Activated naive CD8-positive, alpha-beta T cell treated with anti-CD3 and anti-CD28 coated beads, Interleukin-2, amount 50 U/mL, for 24 hours (primary cell): ENCODE measurements around the gene FANCC.

ENCODE experiments used
- ATAC-seq: fragments of 150-1000 bp; cut with Tn5 transposase; one replicate; pipeline ENCODE4 v1.10.0; 2021
- DNase-seq: peaks from one replicate; pipeline ENCODE4 v3.0.0; 2021
- H3K27ac Mint-ChIP-seq: one replicate; pipeline ENCODE4 v1.8.0; 2021; ENCODE audit warnings: mild to moderate bottlenecking, mixed read lengths
- H3K27me3 Mint-ChIP-seq: one replicate; pipeline ENCODE4 v1.8.0; 2021; ENCODE audit warnings: mixed read lengths
- H3K36me3 Mint-ChIP-seq: one replicate; pipeline ENCODE4 v1.8.0; 2021; ENCODE audit warnings: low read depth, mixed read lengths
- H3K4me1 Mint-ChIP-seq: one replicate; pipeline ENCODE4 v1.8.0; 2021; ENCODE audit warnings: mixed read lengths
- H3K4me3 Mint-ChIP-seq: one replicate; pipeline ENCODE4 v1.8.0; 2021; ENCODE audit warnings: mild to moderate bottlenecking, moderate library complexity, mixed read lengths
- H3K9me3 Mint-ChIP-seq: one replicate; pipeline ENCODE4 v1.8.0; 2021; ENCODE audit warnings: mixed read lengths

FANCC gene

DNA sequence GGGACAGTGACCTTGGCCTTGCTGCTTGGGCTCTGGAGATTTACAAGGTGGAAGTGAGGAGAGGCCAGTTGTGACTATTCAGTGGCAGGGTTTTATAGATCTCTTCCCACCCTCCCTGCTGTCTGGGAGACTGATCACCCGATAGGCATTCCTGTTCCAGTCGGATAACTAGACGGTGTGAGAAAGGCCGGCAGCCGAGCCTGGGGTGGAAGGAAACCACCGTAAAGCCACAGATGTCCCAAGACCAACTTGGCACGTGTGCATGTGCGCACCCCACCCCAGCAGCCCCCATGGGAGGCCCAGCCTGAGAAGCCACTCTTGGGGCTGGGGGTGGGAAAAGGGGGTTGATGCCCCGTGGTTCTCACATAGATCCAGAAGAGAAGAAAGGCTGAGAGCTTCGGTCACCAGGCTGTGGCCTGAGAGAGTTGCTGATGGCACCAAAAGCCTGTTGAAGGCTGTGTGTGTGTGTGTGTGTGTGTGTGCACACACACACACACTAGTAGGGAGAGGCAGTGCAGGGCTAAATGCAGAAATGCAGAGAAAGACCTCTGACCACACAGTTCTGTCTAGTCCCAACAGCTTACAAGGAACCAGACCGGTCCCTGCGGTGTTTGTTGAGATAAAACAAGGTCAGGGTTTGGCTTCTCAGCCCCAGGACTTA lies 225.8 kb downstream of the FANCC start:
- Mint-ChIP-seq H3K36me3 (peaks cover 2% of the 10 kb centered on the region), H3K4me3 (no peak overlapping the region), H3K27me3 (no peaks in the 10 kb centered on the region), H3K9me3 (no peaks in the 10 kb centered on the region), H3K4me1 (peaks cover 9% of the 10 kb centered on the region), H3K27ac (no peak overlapping the region)
- no peak for DNase-seq
- ATAC-seq = no peak

DNA sequence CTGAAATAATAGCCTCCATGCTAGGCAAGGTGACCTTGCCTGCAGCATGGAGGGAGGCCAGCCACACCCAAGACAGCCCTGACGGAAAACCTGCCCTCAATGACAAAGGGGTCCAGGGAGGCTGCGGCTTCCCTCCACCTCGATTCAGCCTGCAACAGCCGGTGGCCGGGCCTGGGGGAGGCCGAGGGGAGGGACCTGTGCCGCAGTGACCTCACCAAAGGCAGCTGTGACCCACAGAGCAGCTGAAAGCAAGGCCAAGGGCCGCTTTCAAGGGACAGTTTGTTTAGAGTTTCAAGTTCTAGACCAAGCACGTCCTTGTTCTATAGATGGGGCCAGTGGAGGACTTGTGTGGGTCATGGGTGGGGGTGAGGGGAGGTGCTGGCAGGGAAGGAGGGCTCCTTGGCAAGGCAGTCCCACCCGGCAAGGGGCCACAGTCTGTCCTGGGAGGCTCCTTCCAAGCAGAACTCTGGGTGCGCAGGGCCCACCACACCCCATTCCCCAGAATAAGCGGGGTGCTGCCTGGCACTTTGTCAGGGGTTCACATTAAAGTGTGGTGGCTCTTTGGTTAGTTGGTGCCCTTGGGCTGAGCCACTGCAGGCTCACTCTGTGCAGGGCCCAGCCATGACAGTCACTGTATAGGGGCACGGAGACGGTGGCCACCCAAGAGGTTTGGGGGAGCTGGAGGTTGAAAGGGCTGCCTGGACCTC lies 226.5 kb downstream of the FANCC start:
- H3K36me3 Mint-ChIP-seq = peaks cover 4% of the 10 kb centered on the region
- H3K27me3 Mint-ChIP-seq = no peaks in the 10 kb centered on the region
- peaks cover 9% of the 10 kb centered on the region for H3K4me1 Mint-ChIP-seq
- no peaks in the 10 kb centered on the region for H3K9me3 Mint-ChIP-seq
- no peak overlapping the region for H3K27ac Mint-ChIP-seq
- DNase-seq (no peak), ATAC-seq (no peak)
- no peak overlapping the region for H3K4me3 Mint-ChIP-seq

DNA sequence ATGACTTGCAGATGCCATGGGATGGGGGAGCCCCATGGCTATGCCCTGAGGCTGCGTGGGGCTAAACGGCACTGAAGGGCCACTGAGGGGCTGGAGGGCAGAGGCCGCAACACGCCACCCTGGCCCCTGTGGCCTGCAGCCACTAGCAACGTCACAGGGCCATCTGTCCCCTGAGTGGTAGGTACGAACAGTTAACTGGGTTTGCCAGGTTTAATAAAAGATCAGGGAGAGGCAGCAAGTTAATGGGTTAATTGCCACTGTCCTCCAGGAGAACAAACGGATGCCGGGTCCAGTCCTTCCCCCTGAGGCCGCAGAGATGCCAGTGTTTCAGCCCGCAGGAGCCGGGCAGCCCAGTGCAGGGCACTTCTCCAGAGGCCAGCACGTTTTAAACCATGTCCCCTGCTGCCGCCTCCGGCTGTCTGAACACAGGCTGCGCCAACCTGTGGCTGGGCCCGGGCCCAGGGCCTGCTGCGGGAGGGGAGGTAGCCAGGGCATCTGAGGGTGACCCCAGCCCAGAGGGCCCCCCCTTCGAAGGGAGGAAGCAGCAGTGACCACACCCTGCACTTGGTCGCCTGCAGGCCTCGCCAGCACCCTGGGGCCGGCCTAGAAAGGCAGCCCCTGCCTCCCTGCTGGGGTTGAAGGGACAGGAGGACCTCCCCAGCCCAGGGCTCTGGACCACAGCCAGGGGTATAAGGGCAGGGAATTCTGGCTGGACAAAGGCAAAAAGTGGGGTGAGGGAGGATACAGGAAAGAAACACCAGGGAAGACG lies 227.3 kb downstream of the FANCC start:
- Mint-ChIP-seq H3K27me3 (no peaks in the 10 kb centered on the region), H3K4me1 (peaks cover 9% of the 10 kb centered on the region), H3K4me3 (no peak overlapping the region), H3K36me3 (peaks cover 4% of the 10 kb centered on the region), H3K27ac (no peak overlapping the region), H3K9me3 (no peaks in the 10 kb centered on the region)
- DNase-seq (no peak), ATAC-seq (no peak)

DNA sequence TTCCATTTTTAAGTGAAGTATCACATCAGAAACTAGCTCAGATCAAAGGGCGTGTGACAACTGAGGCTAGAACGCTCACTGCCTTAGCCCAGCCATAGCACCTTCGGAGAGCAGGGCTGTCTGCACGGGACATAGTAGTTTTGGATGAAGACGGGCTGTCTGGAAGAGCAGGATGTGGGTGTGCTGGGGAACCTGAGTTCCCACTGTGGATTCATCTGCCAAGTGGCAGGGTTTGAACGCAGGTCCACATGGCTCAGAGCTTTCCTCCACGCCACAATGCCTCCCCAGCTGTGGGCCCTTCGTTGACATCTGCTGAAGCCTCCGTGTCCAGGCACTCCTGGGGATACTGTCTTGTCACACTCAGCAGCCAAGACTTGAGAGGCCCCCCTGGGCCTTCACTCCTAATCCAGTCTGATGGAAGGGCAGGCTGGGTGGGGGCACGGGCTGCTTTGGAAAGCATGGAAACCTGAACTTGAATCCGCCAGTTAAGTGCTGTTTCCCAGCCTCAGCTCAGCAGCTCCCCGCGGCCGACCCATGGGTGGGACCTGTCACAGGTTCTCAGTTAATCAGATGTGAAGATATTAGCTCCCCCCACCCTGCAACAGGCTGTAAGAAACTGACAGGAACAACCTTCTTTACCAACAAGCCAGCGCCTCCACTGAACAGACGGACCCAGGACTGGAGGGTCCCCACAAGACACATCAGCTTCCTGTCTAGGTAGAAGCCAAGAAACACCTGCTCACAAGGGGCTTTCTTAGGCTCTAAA lies 228.1 kb downstream of the FANCC start:
- peaks cover 9% of the 10 kb centered on the region for H3K4me1 Mint-ChIP-seq

DNA sequence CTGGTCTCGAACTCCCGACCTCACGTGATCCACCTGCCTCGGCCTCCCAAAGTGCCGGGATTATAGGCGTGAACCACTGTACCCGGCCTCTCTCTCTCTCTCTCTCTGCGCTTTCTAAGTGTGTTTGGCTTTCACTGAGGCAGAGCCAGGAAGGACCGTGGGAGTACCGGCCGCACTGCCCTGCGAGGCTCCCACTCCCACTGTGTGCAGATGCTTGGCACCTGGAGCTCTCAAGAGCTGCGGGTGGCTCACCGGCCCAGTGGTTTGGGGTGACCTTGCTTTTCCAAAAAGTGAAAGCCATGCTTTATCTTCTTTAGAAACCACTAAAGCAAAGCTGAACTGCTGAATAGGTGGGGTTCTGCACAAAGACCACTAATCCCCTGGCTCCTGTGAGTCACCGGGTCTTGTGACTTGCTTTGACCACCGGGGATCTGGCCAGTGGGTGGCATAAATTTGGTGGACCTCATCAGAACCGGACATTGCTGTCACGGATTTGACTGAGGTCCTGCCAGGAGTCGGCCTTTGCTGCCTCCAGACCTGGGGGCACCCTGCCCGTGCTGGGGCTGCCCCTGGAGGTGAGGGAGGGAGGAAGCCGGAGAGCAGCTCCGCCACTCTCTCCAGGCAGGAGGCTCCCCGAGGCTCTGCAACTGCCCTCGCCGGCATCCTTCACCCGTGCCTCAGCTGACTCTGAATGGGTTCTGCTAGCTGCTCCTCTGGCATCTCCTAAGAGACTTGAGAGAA lies 228.9 kb downstream of the FANCC start:
- H3K4me3 Mint-ChIP-seq = no peak overlapping the region
- H3K27me3 Mint-ChIP-seq = no peaks in the 10 kb centered on the region

More for the DNA sequence above, 228.1 kb downstream of the FANCC start:
- Mint-ChIP-seq H3K27me3 (no peaks in the 10 kb centered on the region), H3K36me3 (peaks cover 4% of the 10 kb centered on the region), H3K9me3 (no peaks in the 10 kb centered on the region), H3K4me3 (no peak overlapping the region), H3K27ac (no peak overlapping the region)
- DNase-seq = no peak
- ATAC-seq = no peak

DNA sequence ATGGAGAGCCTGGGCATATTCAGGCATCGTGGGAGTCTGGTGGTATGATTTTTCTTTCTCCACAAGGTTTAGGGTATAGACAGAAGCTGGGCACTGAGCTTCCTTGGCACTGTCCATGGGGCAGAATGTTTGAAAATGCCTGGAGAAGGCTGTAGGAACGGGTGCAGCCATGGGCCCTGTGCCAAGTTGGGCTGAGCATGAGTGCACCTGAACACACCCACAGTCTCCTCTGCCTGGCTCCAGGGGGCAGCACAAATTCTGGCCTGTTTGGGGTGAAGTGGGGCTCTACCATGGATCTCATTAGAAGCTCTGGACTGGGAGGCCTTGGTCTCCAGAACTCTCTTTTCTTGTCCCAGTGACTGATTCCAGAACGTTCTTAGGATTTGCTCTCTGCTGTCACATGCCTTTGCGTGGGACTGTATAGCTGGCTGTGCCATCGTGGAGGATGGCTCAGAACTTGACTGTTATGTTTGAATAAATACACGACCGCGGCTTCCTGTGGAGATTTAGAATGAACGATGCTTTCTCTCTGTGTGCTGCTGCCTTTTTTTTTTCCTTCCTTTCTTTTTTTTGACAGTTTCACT lies 229.8 kb downstream of the FANCC start:
- Mint-ChIP-seq H3K27ac (no peak overlapping the region), H3K9me3 (no peaks in the 10 kb centered on the region), H3K36me3 (peaks cover 6% of the 10 kb centered on the region), H3K4me3 (no peak overlapping the region), H3K27me3 (no peaks in the 10 kb centered on the region), H3K4me1 (peaks cover 6% of the 10 kb centered on the region)
- DNase-seq (no peak), ATAC-seq (no peak)

More for the DNA sequence above, 228.9 kb downstream of the FANCC start:
- Mint-ChIP-seq H3K36me3 (peaks cover 4% of the 10 kb centered on the region), H3K9me3 (no peaks in the 10 kb centered on the region), H3K27ac (no peak overlapping the region), H3K4me1 (peaks cover 9% of the 10 kb centered on the region)
- ATAC-seq (no peak), DNase-seq (no peak)

DNA sequence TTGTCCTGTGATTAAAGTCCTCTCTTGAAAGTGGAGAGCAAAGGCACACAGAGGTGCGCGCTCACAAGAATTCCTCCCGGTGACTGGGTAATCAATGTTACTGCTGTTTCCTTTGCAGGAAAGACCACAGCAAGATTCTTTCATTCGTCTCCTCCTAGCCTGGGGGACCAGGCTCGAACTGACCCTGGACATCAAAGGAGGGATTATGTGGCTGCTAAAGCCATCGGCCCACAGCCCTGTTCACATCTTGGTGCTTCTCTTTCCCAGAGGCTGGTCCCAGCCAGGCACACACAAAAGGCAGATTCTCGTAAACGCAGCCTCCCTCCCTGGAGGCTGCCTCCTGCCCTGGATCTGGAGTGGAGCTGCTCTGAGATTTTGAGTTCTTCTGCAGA lies 230.9 kb downstream of the FANCC start:
- Mint-ChIP-seq H3K27me3 (no peaks in the 10 kb centered on the region), H3K27ac (no peak overlapping the region)
- no peak for ATAC-seq

DNA sequence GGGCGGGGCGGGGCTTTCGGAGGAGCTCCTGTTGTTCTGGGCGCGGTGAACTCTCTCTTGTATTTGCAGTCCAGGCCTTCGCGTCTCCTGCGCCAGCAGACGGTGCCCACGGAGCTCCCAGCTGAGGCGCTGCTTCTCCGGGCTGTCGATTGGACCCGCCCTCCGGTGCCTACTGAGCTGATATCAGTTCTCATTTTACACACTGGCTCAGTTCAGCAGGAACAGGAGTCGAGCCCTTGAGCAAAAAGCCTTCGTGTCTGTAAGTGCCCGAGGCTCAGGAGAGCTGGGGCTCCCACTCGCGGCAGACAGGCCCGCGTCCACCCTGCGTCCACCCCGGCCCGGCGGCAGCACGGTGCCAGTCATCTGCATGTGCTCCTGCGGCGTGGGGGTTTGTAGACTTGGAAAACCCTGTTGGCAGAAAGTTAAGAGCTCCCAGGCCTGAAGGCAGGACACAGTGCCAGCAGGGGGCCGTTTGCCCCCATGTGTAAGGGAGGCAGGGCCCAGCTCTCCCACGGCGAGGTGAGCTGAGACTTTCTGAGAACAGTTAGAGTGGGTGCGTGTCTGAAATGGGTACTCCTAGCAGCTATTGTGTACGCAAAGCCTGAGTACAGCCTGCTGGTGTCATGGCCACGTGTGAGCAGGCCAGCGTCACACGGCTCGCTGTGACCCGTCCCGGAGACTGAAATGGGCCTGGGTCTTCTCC lies 231.5 kb downstream of the FANCC start:
- ATAC-seq (no peak), DNase-seq (no peak)
- Mint-ChIP-seq H3K4me3 (no peak overlapping the region), H3K36me3 (peaks cover 6% of the 10 kb centered on the region), H3K27me3 (no peaks in the 10 kb centered on the region), H3K27ac (no peak overlapping the region), H3K9me3 (no peaks in the 10 kb centered on the region), H3K4me1 (no peaks in the 10 kb centered on the region)

More for the DNA sequence above, 230.9 kb downstream of the FANCC start:
- no peaks in the 10 kb centered on the region for H3K9me3 Mint-ChIP-seq
- DNase-seq = no peak
- peaks cover 6% of the 10 kb centered on the region for H3K36me3 Mint-ChIP-seq
- H3K4me3 Mint-ChIP-seq = no peak overlapping the region
- no peaks in the 10 kb centered on the region for H3K4me1 Mint-ChIP-seq

DNA sequence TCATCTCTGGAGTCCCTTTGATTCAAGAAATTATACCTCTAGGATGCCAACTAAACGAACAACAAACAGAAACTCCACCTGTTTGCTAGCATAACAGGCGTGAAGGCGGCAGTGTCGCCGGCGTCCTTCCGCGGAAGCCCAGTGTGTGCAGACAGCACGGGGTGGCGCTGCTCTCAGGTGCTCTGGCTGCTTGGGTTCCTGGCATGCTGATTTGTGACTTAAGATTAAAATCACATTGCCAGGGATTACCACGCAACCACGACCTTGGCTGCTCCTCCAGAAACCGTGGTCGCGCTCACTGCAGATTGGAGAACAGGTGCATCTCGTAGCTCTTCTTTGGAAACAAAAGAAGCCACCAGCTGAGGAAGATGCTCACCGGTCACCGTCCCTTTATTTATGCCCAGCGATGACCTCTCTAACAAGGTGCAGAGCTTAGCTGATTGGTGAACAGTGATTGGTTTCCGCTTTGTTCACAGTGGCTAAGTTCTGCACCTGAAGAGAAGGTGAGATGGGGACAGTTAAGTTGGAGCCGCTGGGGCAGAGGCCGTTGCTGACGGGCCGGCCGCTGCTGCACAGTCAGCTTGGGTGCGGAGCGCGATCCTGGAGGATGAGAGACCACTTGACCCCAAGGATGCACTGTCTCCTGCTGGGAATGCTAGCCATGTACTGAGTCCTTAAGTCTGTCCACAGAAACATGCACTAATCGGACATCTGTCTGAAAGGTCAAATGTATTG lies 232.3 kb downstream of the FANCC start:
- H3K4me3 Mint-ChIP-seq = no peak overlapping the region
- H3K4me1 Mint-ChIP-seq = no peaks in the 10 kb centered on the region
- ATAC-seq = no peak
- H3K36me3 Mint-ChIP-seq = peaks cover 6% of the 10 kb centered on the region
- no peak overlapping the region for H3K27ac Mint-ChIP-seq
- DNase-seq = no peak
- H3K9me3 Mint-ChIP-seq = no peaks in the 10 kb centered on the region
- H3K27me3 Mint-ChIP-seq = no peaks in the 10 kb centered on the region

DNA sequence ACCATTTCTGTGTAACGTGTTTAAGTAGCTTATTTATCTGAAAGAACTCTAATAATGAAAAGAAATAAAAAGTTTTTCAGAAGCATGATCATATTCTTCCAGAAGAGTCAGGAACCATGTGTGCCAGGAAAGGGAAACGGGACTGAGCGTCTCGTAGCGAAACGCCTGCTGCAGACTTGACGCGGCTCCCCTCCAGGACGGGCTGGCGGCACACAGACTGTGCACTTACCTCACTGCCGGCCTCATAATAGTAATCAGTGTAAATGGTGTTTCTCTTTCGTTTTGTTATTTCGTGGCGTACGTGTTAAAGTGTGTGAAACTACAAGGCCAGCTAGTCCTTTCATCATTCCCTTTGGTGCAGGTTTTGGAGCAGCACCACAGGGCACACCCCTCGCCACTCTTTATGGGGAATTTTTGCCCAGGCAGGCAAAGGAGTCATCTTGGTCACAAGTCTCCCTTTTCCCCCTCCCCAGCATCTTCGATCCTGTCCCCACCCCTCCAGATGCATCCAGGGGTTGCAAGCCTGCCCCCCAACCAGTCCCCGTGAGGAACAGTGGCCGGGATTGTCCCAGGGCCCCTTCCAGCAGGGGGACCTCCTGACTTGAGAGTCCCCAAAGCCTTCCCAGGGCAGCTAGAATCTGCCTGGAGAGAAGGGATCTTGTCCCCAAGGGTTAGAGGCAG lies 233.1 kb downstream of the FANCC start:
- H3K36me3 Mint-ChIP-seq = peaks cover 6% of the 10 kb centered on the region
- no peaks in the 10 kb centered on the region for H3K4me1 Mint-ChIP-seq
- DNase-seq = no peak
- no peaks in the 10 kb centered on the region for H3K9me3 Mint-ChIP-seq
- no peak overlapping the region for H3K27ac Mint-ChIP-seq
- no peak for ATAC-seq
- no peak overlapping the region for H3K4me3 Mint-ChIP-seq
- no peaks in the 10 kb centered on the region for H3K27me3 Mint-ChIP-seq

DNA sequence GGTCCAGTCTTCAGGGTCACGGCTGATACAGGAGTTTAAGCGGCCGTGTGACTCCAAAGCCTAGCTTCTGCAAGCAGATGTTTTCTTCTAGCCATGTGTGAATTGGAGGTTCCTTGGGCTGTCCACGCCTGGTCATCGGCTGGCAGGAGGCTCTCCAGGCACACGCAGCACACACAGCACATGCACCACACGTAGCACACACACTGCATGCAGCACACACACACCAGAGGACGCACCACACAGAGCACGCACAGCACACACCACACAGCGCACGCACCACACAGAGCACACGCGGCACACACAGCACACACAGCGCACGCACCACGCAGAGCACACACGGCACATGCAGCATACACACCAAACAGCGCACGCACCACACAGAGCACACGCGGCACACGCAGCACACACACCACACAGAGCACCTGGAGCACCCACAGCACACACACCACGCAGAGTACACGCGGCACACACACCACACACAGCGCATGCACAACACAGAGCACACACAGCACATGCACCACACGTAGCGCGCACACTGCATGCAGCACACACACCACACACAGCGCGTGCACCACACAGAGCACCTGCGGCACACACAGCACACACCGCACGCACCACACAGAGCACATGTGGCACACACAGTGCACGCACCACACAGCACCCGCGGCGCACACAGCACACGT lies 234.3 kb downstream of the FANCC start:
- ATAC-seq (no peak), DNase-seq (no peak)
- no peaks in the 10 kb centered on the region for H3K27me3 Mint-ChIP-seq
- no peaks in the 10 kb centered on the region for H3K4me1 Mint-ChIP-seq
- no peaks in the 10 kb centered on the region for H3K9me3 Mint-ChIP-seq
- H3K36me3 Mint-ChIP-seq = peaks cover 6% of the 10 kb centered on the region
- no peak overlapping the region for H3K27ac Mint-ChIP-seq
- H3K4me3 Mint-ChIP-seq = no peak overlapping the region
